Measurements from ENCODE around the gene NOS1. TPM values are rescaled to one million over a fixed set of nuclear protein-coding genes. Genes with fewer than 3 reads are reported as not detected.

The NOS1 gene
- total RNA-seq, 4 donors from 2014 or later, result 6.4 to 39.9 (median 8.9) TPM

DNA sequence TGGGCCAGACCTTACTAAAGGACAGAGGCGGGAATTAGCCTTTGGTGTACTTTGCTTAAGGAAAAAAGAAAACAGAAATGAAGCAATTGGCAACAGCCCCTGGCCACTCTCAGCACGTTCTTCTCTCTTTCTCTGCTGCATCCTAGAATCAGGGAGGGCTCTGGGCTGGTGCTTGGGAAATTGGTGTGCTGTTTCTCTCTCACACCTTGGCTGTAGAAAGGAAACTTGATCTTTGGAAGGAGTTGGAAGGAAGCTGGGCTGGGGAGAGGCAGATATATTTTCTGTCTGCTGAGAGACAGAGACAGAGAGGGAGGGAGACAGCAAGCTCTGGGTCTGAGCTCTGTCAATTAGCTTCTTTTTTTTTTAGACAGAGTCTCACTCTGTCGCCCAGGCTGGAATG, 27.4 kb downstream of the NOS1 start:
- intact Hi-C loops (cut with DNase I; ENCODE audit: low total_unique reads), result no loop called here
- Histone ChIP-seq H3K27me3 (no peaks in the 10 kb centered on the region), H3K9me3 (no peaks in the 10 kb centered on the region), H3K4me3 (no peak overlapping the region), H3K4me1 (peaks cover 15 to 19% of the 10 kb centered on the region in 2 donors), H3K36me3 (no peaks in the 10 kb centered on the region), H3K27ac (peak overlapping the region; percentile 53 to 64 (median 53))
- ATAC-seq (peak; percentile 98 to 99), DNase-seq (peak; percentile 30 to 53)
- no peak for TF ChIP-seq POLR2A (IDR thresholded peaks at IDR 0.05)
- TF ChIP-seq, protein P1, sequence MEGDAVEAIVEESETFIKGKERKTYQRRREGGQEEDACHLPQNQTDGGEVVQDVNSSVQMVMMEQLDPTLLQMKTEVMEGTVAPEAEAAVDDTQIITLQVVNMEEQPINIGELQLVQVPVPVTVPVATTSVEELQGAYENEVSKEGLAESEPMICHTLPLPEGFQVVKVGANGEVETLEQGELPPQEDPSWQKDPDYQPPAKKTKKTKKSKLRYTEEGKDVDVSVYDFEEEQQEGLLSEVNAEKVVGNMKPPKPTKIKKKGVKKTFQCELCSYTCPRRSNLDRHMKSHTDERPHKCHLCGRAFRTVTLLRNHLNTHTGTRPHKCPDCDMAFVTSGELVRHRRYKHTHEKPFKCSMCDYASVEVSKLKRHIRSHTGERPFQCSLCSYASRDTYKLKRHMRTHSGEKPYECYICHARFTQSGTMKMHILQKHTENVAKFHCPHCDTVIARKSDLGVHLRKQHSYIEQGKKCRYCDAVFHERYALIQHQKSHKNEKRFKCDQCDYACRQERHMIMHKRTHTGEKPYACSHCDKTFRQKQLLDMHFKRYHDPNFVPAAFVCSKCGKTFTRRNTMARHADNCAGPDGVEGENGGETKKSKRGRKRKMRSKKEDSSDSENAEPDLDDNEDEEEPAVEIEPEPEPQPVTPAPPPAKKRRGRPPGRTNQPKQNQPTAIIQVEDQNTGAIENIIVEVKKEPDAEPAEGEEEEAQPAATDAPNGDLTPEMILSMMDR (IDR thresholded peaks at IDR 0.05 in 4 of 5, conservative IDR thresholded peaks at IDR 0.05 in 1 of 5), result no peak
- in situ Hi-C loops (cut with MboI; ENCODE audit: low sequenced_read_pairs in 4 of 4), result no loop called here

GRCh38 chr12:117333331-117333881, 28.0 kb downstream of the NOS1 start:
- DNase-seq, result no peak
- Histone ChIP-seq H3K4me1 (peaks cover 15 to 19% of the 10 kb centered on the region in 2 donors), H3K36me3 (no peaks in the 10 kb centered on the region), H3K9me3 (no peaks in the 10 kb centered on the region), H3K27ac (no peak overlapping the region), H3K4me3 (no peak overlapping the region), H3K27me3 (no peaks in the 10 kb centered on the region)
- in situ Hi-C loops (cut with MboI; ENCODE audit: low sequenced_read_pairs in 4 of 4), result no loop called here
- intact Hi-C loops (cut with DNase I; ENCODE audit: low total_unique reads), result no loop called here
- TF ChIP-seq, protein P1 (IDR thresholded peaks at IDR 0.05 in 4 of 5, conservative IDR thresholded peaks at IDR 0.05 in 1 of 5), result no peak
- TF ChIP-seq POLR2A (IDR thresholded peaks at IDR 0.05), result no peak
- ATAC-seq, result no peak

- no peak for ATAC-seq
- Histone ChIP-seq H3K4me3 (no peak overlapping the region), H3K4me1 (peaks cover 15 to 19% of the 10 kb centered on the region in 2 donors), H3K9me3 (no peaks in the 10 kb centered on the region), H3K36me3 (no peaks in the 10 kb centered on the region), H3K27me3 (no peaks in the 10 kb centered on the region), H3K27ac (no peak overlapping the region)
- DNase-seq, result no peak
- no peak for TF ChIP-seq POLR2A (IDR thresholded peaks at IDR 0.05)
- TF ChIP-seq, protein P1 (IDR thresholded peaks at IDR 0.05 in 4 of 5, conservative IDR thresholded peaks at IDR 0.05 in 1 of 5), result no peak
- in situ Hi-C loops (cut with MboI; ENCODE audit: low sequenced_read_pairs in 4 of 4) (no loop called here), intact Hi-C loops (cut with DNase I; ENCODE audit: low total_unique reads) (no loop called here)
Observed at GRCh38 chr12:117331691-117332090, 29.7 kb downstream of the NOS1 start.

DNA sequence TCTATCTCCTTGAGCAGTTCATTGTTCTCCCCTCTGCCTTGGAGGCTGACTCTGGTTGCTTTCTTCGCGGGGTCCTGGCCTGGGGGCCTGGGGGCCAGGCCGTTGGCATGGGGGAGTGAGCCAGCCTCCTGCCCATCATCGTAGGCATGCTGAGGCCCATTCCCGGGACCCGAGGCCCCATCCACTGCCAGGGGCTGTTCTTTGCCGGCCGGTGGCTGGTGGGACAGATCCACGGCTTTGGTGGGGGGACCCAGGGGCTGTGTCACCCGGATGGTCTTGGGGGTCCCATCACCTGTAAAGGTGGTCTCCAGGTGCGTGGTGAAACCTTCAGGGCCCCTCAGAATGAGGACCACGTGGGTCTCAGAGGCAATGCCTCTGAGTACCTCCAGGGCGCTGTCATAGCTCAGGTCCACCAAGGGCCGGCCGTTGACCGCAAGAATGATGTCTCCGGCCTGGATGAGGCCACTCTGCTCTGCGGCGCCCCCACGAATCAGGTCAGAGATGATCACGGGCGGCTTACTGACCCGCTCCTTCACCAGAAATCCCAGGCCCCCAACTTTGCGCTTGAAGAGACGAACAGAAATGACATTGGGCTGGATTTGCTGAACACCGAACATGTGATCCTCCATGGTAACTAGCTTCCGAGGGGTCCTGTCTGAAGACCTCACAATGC, 30.8 kb downstream of the NOS1 start:
- H3K27me3 ChIP-seq, result no peaks in the 10 kb centered on the region
- ATAC-seq (no peak), DNase-seq (no peak)
- in situ Hi-C loops (cut with MboI; ENCODE audit: low sequenced_read_pairs in 4 of 4), result no loop called here
- H3K36me3 ChIP-seq, result no peaks in the 10 kb centered on the region
- H3K9me3 ChIP-seq, result no peaks in the 10 kb centered on the region
- intact Hi-C loops (cut with DNase I; ENCODE audit: low total_unique reads), result no loop called here
- no peak overlapping the region for H3K27ac ChIP-seq
- H3K4me3 ChIP-seq, result no peak overlapping the region
- peaks cover 15 to 18% of the 10 kb centered on the region in 2 donors for H3K4me1 ChIP-seq
- TF ChIP-seq, protein P1 (IDR thresholded peaks at IDR 0.05 in 4 of 5, conservative IDR thresholded peaks at IDR 0.05 in 1 of 5), result no peak
- TF ChIP-seq POLR2A (IDR thresholded peaks at IDR 0.05), result no peak
